HG02571 (cell line): ENCODE measurements around the gene DPM2.

Source experiments
- ATAC-seq: cut with Tn5 transposase; IDR thresholded peaks from one replicate; pipeline ENCODE4 v1.9.1; 2021; ENCODE audit warnings: mild to moderate bottlenecking, moderate library complexity; ENCODE audit not compliant: unreplicated experiment

DPM2 gene

GRCh38 chr9:127921557-127922120, 16.0 kb downstream of the DPM2 start:
- no peak for ATAC-seq

GRCh38 chr9:127920794-127921193, 16.9 kb downstream of the DPM2 start:
- no peak for ATAC-seq

GRCh38 chr9:127919253-127919815, 18.3 kb downstream of the DPM2 start:
- ATAC-seq: no peak

GRCh38 chr9:127918183-127919107, 19.2 kb downstream of the DPM2 start:
- ATAC-seq: no peak

GRCh38 chr9:127917603-127918002, 20.1 kb downstream of the DPM2 start:
- ATAC-seq: no peak

- peak; percentile 65 for ATAC-seq
These were observed 20.7 kb downstream of the DPM2 start, which contains the start of gene ST6GALNAC4 for GRCh38 chr9:127916720-127917581. TSS of gene ST6GALNAC4 (minus strand) at chr9:127917041. CDS start at chr9:127916419, 622 bp downstream.

- ATAC-seq: no peak
These were observed 21.6 kb downstream of the DPM2 start for GRCh38 chr9:127915801-127916719.

GRCh38 chr9:127915325-127915752, 22.3 kb downstream of the DPM2 start:
- ATAC-seq: no peak

GRCh38 chr9:127913682-127914081, 24.0 kb downstream of the DPM2 start:
- no peak for ATAC-seq

- ATAC-seq: no peak
These were observed 24.8 kb downstream of the DPM2 start for GRCh38 chr9:127912882-127913281.

- ATAC-seq: no peak
These were observed 25.4 kb downstream of the DPM2 start for GRCh38 chr9:127912296-127912695.

- no peak for ATAC-seq
These were observed 26.9 kb downstream of the DPM2 start for GRCh38 chr9:127910613-127911205.

- ATAC-seq: no peak
These were observed 27.8 kb downstream of the DPM2 start for GRCh38 chr9:127909839-127910273.

- ATAC-seq: no peak
These were observed 29.1 kb downstream of the DPM2 start for GRCh38 chr9:127908660-127908926.

- no peak for ATAC-seq
These were observed 29.6 kb downstream of the DPM2 start for GRCh38 chr9:127907867-127908659.

GRCh38 chr9:127905788-127906191, 31.9 kb downstream of the DPM2 start:
- no peak for ATAC-seq

- ATAC-seq: no peak
These were observed 32.5 kb downstream of the DPM2 start for GRCh38 chr9:127905004-127905728.

GRCh38 chr9:127904561-127905003, 33.1 kb downstream of the DPM2 start:
- ATAC-seq: no peak
